GM21786 (cell line): Measurements from ENCODE around the gene IL15RA.
"Not testable (repeated sequence)": the region's sequence is repeated elsewhere in the genome, so short reads cannot be mapped to it uniquely, and the experiment has no call there.

Experiments used
- ATAC-seq: cut with Tn5 transposase; IDR thresholded peaks from one replicate; pipeline ENCODE4 v1.9.1; 2021; ENCODE audit not compliant: unreplicated experiment

The IL15RA gene

GRCh38 chr10:5952731-5953385, 24.5 kb downstream of the IL15RA start:
- ATAC-seq: no peak

- ATAC-seq: no peak
These were observed 25.5 kb downstream of the IL15RA start for GRCh38 chr10:5951721-5952407.

- ATAC-seq: no peak
These were observed 26.1 kb downstream of the IL15RA start for GRCh38 chr10:5951167-5951711.

- no peak for ATAC-seq
These were observed 28.2 kb downstream of the IL15RA start for GRCh38 chr10:5949009-5949759.

GRCh38 chr10:5948208-5948585, 29.1 kb downstream of the IL15RA start:
- no peak for ATAC-seq

- no peak for ATAC-seq
These were observed 29.7 kb downstream of the IL15RA start for GRCh38 chr10:5947471-5948207.

- no peak for ATAC-seq
These were observed 30.6 kb downstream of the IL15RA start for GRCh38 chr10:5946786-5947185.

GRCh38 chr10:5946419-5946775, 30.9 kb downstream of the IL15RA start:
- ATAC-seq: not testable (repeated sequence)

GRCh38 chr10:5945561-5946418, 31.6 kb downstream of the IL15RA start:
- ATAC-seq: no peak

GRCh38 chr10:5945190-5945509, 32.2 kb downstream of the IL15RA start:
- ATAC-seq: no peak

GRCh38 chr10:5944389-5945189, 32.8 kb downstream of the IL15RA start:
- ATAC-seq: no peak

- ATAC-seq: no peak
These were observed 33.8 kb downstream of the IL15RA start for GRCh38 chr10:5943536-5943935.

- no peak for ATAC-seq
These were observed 34.9 kb downstream of the IL15RA start for GRCh38 chr10:5942474-5942873.

- no peak for ATAC-seq
These were observed 35.3 kb downstream of the IL15RA start for GRCh38 chr10:5942001-5942400.

- no peak for ATAC-seq
These were observed 35.8 kb downstream of the IL15RA start for GRCh38 chr10:5941579-5941978.

- ATAC-seq: no peak
These were observed 36.5 kb downstream of the IL15RA start for GRCh38 chr10:5940807-5941218.

GRCh38 chr10:5938291-5938690, 39.1 kb downstream of the IL15RA start:
- no peak for ATAC-seq

GRCh38 chr10:5937016-5937415, 40.3 kb downstream of the IL15RA start:
- ATAC-seq: no peak

GRCh38 chr10:5935628-5936027, 41.7 kb downstream of the IL15RA start:
- no peak for ATAC-seq
